ENCODE data around the gene SNX33.
"Not testable (repeated sequence)": the region's sequence is repeated elsewhere in the genome, so short reads cannot be mapped to it uniquely, and the experiment has no call there.

Gene SNX33

GRCh38 chr15:75662823-75663519, 15.3 kb downstream of the SNX33 start:
- no peak for DNase-seq (ENCODE audit: low spot score)

GRCh38 chr15:75663931-75664421, 16.3 kb downstream of the SNX33 start:
- DNase-seq (ENCODE audit: low spot score) = no peak

GRCh38 chr15:75666823-75667501, 19.2 kb downstream of the SNX33 start:
- DNase-seq (ENCODE audit: low spot score) = no peak

GRCh38 chr15:75669191-75669878, 21.6 kb downstream of the SNX33 start:
- no peak for DNase-seq (ENCODE audit: low spot score)

- no peak for DNase-seq (ENCODE audit: low spot score)
Measured at GRCh38 chr15:75669879-75670212, 22.1 kb downstream of the SNX33 start.

GRCh38 chr15:75671730-75672602, 24.3 kb downstream of the SNX33 start:
- no peak for DNase-seq (ENCODE audit: low spot score)

GRCh38 chr15:75672646-75673425, 25.1 kb downstream of the SNX33 start:
- DNase-seq (ENCODE audit: low spot score) = no peak

- DNase-seq (ENCODE audit: low spot score) = no peak
Measured at GRCh38 chr15:75673426-75674235, 25.9 kb downstream of the SNX33 start.

- no peak for DNase-seq (ENCODE audit: low spot score)
Measured at GRCh38 chr15:75674366-75674765, 26.7 kb downstream of the SNX33 start.

- no peak for DNase-seq (ENCODE audit: low spot score)
Measured at GRCh38 chr15:75675579-75676404, 28.1 kb downstream of the SNX33 start.

- no peak for DNase-seq (ENCODE audit: low spot score)
Measured at GRCh38 chr15:75676688-75677464, 29.2 kb downstream of the SNX33 start.

GRCh38 chr15:75677465-75678323, 30.0 kb downstream of the SNX33 start:
- no peak for DNase-seq (ENCODE audit: low spot score)

- not testable (repeated sequence) for DNase-seq (ENCODE audit: low spot score)
Measured at GRCh38 chr15:75678324-75678690, 30.6 kb downstream of the SNX33 start.

- DNase-seq (ENCODE audit: low spot score) = no peak
Measured at GRCh38 chr15:75680007-75680789, 32.5 kb downstream of the SNX33 start.

- no peak for DNase-seq (ENCODE audit: low spot score)
Measured at GRCh38 chr15:75682181-75683135, 34.7 kb downstream of the SNX33 start.

Measured in ecto neural progenitor cell (in vitro differentiated cells).